SU-DHL-6 (cell line): Measurements from ENCODE around the gene CPT1B.

Source experiments
- H2AFZ ChIP-seq: fragments of 200-600 bp; sonication (generic); 2 replicates; pipeline ENCODE4 v1.6.1; 2014; ENCODE audit warnings: low read depth, mild to moderate bottlenecking, moderate library complexity, mixed read lengths, antibody characterized with exemption, low read length; ENCODE audit not compliant: severe bottlenecking
- H3F3A ChIP-seq: fragments of 200-600 bp; shearing (Covaris generic); 2 replicates; pipeline ENCODE4 v1.6.0; 2016; ENCODE audit warnings: antibody characterized with exemption, mild to moderate bottlenecking; ENCODE audit not compliant: insufficient read depth
- H3K27ac ChIP-seq: fragments of 200-600 bp; sonication (generic); 2 replicates; pipeline ENCODE4 v1.5.1; 2016; ENCODE audit warnings: low read depth, mild to moderate bottlenecking, low read length, moderate library complexity, mixed read lengths
- H3K27me3 ChIP-seq: fragments of 200-600 bp; sonication (generic), shearing (Covaris generic); 2 replicates; pipeline ENCODE4 v1.6.0; 2014; ENCODE audit warnings: mild to moderate bottlenecking, low read length
- H3K36me3 ChIP-seq: fragments of 200-600 bp; sonication (generic); 2 replicates; pipeline ENCODE4 v1.6.1; 2014; ENCODE audit warnings: mild to moderate bottlenecking, low read length, mixed read lengths
- H3K4me2 ChIP-seq: fragments of 300-600, 200-600 bp; shearing (Covaris generic), sonication (generic); 2 replicates; pipeline ENCODE4 v1.6.0; 2014; ENCODE audit warnings: low read length, low read depth, mild to moderate bottlenecking; ENCODE audit not compliant: poor library complexity, severe bottlenecking
- H3K4me3 ChIP-seq: fragments of 200-600 bp; sonication (generic); 2 replicates; pipeline ENCODE4 v1.5.1; 2014; ENCODE audit warnings: antibody characterized with exemption, low read length, mild to moderate bottlenecking, mixed read lengths; ENCODE audit not compliant: insufficient read depth, poor library complexity, severe bottlenecking
- H3K79me2 ChIP-seq: fragments of 200-600 bp; sonication (generic); 2 replicates; pipeline ENCODE4 v1.6.1; 2014; ENCODE audit warnings: mild to moderate bottlenecking, low read length, moderate library complexity; ENCODE audit not compliant: insufficient read depth
- H3K9ac ChIP-seq: fragments of 200-600 bp; sonication (generic); 2 replicates; pipeline ENCODE4 v1.7.0; 2014; ENCODE audit warnings: mild to moderate bottlenecking, low read length
- H3K9me2 ChIP-seq: fragments of 200-600 bp; sonication (generic); replicated peaks from 2 replicates; pipeline ENCODE4 v1.6.1; 2014; ENCODE audit warnings: low read length; ENCODE audit not compliant: insufficient read depth
- H3K9me3 ChIP-seq: fragments of 200-600 bp; sonication (generic); 2 replicates; pipeline ENCODE4 v1.6.1; 2014; ENCODE audit warnings: low read length, mixed read lengths; ENCODE audit not compliant: insufficient read depth
- H4K20me1 ChIP-seq: fragments of 200-600 bp; sonication (generic); 2 replicates; pipeline ENCODE4 v1.6.1; 2014; ENCODE audit warnings: low read depth, mild to moderate bottlenecking, antibody characterized with exemption, low read length, moderate library complexity, mixed read lengths
- CTCF ChIP-seq: fragments of 200-600 bp; sonication (generic); IDR thresholded peaks from one replicate; pipeline ENCODE4 v1.5.1; 2017; ENCODE audit warnings: antibody characterized with exemption, mild to moderate bottlenecking, low read length, moderate library complexity; ENCODE audit not compliant: insufficient read depth, poor library complexity, severe bottlenecking
- EZH2phosphoT487 ChIP-seq: fragments of 200-600 bp; sonication (generic), shearing (Covaris generic); conservative IDR thresholded peaks from 2 replicates; pipeline ENCODE4 v1.6.1; 2018; ENCODE audit warnings: mild to moderate bottlenecking, antibody characterized with exemption, low read length, moderate library complexity, mixed read lengths

The CPT1B gene

DNA sequence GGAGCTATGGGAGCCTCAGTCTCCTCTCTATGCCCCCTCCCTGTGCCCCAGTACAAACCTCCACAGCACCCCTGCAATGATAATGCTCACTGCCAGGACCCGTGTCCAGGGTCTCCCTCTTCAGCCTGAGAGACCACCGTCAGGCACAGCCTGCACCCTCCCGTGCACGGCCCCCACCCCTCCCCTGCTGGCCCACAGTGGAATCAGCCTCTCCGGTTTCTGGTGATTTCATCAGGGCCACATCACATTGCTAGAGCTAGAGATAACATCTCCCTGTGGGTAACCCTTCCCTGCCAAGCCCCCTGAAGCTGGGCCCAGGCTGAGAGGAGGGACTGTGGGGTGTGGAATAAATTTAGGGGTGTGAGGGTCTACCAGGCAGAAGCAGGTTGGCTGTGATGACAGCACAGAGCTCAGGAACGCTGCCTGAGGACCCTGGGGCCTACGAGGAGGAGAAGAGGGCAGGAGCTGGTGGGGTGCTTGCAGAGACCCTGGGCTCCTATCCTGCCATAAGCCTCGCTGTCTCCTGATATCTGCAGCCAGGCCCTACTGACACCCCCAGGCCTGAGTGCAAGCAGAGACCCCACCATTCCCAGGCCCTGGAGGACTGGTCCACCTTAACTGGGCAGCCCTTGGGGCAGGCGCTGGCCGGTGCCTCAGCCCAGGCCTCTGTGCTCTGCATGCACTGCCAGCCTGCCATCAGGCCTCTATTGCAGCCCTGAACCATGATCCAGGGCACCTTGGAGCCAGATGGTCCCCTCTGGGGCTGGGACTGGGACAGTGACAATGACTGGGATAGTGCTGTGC, 32.5 kb downstream of the CPT1B start, which contains the start of gene KLHDC7B:
Gene KLHDC7B, plus strand, starts transcription at position 378 of the 804 bp plus-strand sequence. Its CDS starts 345 bp downstream, at position 723.
- Histone ChIP-seq H3K4me2 (no peak within 1 kb of the TSS), H3K79me2 (no peaks in the 10 kb centered on the region), H2AFZ (no peak within 1 kb of the TSS), H3K27me3 (no peaks in the 10 kb centered on the region), H3K9me3 (no peaks in the 10 kb centered on the region), H3F3A (peaks cover 9% of the 10 kb centered on the region), H3K4me3 (no peak within 1 kb of the TSS), H3K36me3 (no peaks in the 10 kb centered on the region), H4K20me1 (no peaks in the 10 kb centered on the region), H3K27ac (no peak within 1 kb of the TSS), H3K9me2 (no peaks in the 10 kb centered on the region), H3K9ac (no peak within 1 kb of the TSS)
- TF ChIP-seq EZH2phosphoT487 (no peak), CTCF (no peak)

DNA sequence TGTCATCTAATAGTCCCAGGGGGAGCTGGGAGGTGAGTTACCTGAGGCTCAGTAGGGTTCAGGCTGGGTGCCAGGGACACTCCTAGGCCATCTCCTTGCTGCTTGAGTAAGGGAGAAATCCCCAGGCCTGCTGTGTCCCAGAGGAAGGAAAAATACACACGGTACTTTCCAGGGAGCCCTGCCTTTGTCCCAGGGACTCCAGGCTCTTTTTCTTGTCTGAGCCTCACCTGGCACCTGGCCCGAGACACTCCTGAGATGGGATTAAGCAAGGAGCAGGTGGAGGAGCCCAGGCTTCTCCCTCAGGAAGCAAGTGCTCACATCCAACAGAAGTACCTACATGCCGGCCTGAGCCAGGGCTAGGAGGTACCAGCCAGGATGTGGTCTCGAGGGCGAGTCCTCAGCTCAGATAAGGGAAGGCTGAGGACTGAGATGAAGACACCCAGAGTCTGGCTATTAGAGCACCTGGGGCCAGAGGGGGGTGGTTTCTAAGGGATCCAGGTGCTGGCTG, 33.4 kb downstream of the CPT1B start:
- no peak overlapping the region for H3K4me3 ChIP-seq
- H3K36me3 ChIP-seq = no peaks in the 10 kb centered on the region
- no peaks in the 10 kb centered on the region for H3K27me3 ChIP-seq
- H4K20me1 ChIP-seq = no peaks in the 10 kb centered on the region
- no peaks in the 10 kb centered on the region for H3K79me2 ChIP-seq
- H3K9ac ChIP-seq = no peak overlapping the region
- peaks cover 18% of the 10 kb centered on the region for H3F3A ChIP-seq
- H3K4me2 ChIP-seq = peak overlapping the region; percentile 45
- H3K9me3 ChIP-seq = no peaks in the 10 kb centered on the region
- no peak overlapping the region for H3K27ac ChIP-seq
- TF ChIP-seq EZH2phosphoT487 (no peak), CTCF (no peak)
- no peaks in the 10 kb centered on the region for H3K9me2 ChIP-seq
- H2AFZ ChIP-seq = no peak overlapping the region

- Histone ChIP-seq H3K9me2 (no peaks in the 10 kb centered on the region), H3K27ac (no peak overlapping the region), H2AFZ (no peak overlapping the region), H3K4me2 (peak overlapping the region; percentile 45), H3K79me2 (no peaks in the 10 kb centered on the region), H3F3A (peaks cover 22% of the 10 kb centered on the region), H3K27me3 (no peaks in the 10 kb centered on the region), H3K4me3 (no peak overlapping the region), H3K36me3 (no peaks in the 10 kb centered on the region), H3K9me3 (no peaks in the 10 kb centered on the region), H4K20me1 (no peaks in the 10 kb centered on the region), H3K9ac (no peak overlapping the region; the same call in 1 of the 2 replicates)
- TF ChIP-seq EZH2phosphoT487 (no peak), CTCF (peak; percentile 80)
Observed at GRCh38 chr22:50544078-50544745, 34.0 kb downstream of the CPT1B start.
